HG02938 (cell line): ENCODE measurements around the gene DLG5.

Experiments
- ATAC-seq: cut with Tn5 transposase; IDR thresholded peaks from one replicate; pipeline ENCODE4 v1.9.1; 2021; ENCODE audit warnings: mild to moderate bottlenecking, moderate library complexity; ENCODE audit not compliant: unreplicated experiment

The DLG5 gene

GRCh38 chr10:77926566-77927401 lies at the start of gene DLG5:
TSS of gene DLG5 (minus strand) at chr10:77926755. CDS start at chr10:77926520, 235 bp downstream.
- peak; percentile 32 for ATAC-seq

GRCh38 chr10:77975086-77975666 lies 48.6 kb upstream of the DLG5 start:
- no peak for ATAC-seq

GRCh38 chr10:77974396-77975074 lies 48.0 kb upstream of the DLG5 start:
- no peak for ATAC-seq

- ATAC-seq: no peak
Measured at GRCh38 chr10:77973276-77973675, 46.7 kb upstream of the DLG5 start.

GRCh38 chr10:77972148-77972547 lies 45.6 kb upstream of the DLG5 start:
- ATAC-seq: no peak

- no peak for ATAC-seq
Measured at GRCh38 chr10:77971804-77972144, 45.2 kb upstream of the DLG5 start.

GRCh38 chr10:77970869-77971803 lies 44.6 kb upstream of the DLG5 start:
- no peak for ATAC-seq

- no peak for ATAC-seq
Measured at GRCh38 chr10:77969114-77969513, 42.6 kb upstream of the DLG5 start.

- ATAC-seq: no peak
Measured at GRCh38 chr10:77967611-77968022, 41.1 kb upstream of the DLG5 start.

GRCh38 chr10:77965294-77965693 lies 38.7 kb upstream of the DLG5 start:
- ATAC-seq: no peak

GRCh38 chr10:77964811-77965210 lies 38.3 kb upstream of the DLG5 start:
- ATAC-seq: no peak

GRCh38 chr10:77963901-77964300 lies 37.3 kb upstream of the DLG5 start:
- no peak for ATAC-seq

- no peak for ATAC-seq
Measured at GRCh38 chr10:77962350-77963146, 36.0 kb upstream of the DLG5 start.

GRCh38 chr10:77961668-77962067 lies 35.1 kb upstream of the DLG5 start:
- ATAC-seq: no peak

GRCh38 chr10:77960829-77961329 lies 34.3 kb upstream of the DLG5 start:
- ATAC-seq: no peak

GRCh38 chr10:77959887-77960455 lies 33.4 kb upstream of the DLG5 start:
- no peak for ATAC-seq

GRCh38 chr10:77959384-77959783 lies 32.8 kb upstream of the DLG5 start:
- no peak for ATAC-seq

GRCh38 chr10:77955136-77955535 lies 28.6 kb upstream of the DLG5 start:
- ATAC-seq: no peak

- no peak for ATAC-seq
Measured at GRCh38 chr10:77949167-77949566, 22.6 kb upstream of the DLG5 start.

- no peak for ATAC-seq
Measured at GRCh38 chr10:77946084-77946483, 19.5 kb upstream of the DLG5 start.
